ENCODE results near the gene ARHGAP32.

Gene ARHGAP32

DNA sequence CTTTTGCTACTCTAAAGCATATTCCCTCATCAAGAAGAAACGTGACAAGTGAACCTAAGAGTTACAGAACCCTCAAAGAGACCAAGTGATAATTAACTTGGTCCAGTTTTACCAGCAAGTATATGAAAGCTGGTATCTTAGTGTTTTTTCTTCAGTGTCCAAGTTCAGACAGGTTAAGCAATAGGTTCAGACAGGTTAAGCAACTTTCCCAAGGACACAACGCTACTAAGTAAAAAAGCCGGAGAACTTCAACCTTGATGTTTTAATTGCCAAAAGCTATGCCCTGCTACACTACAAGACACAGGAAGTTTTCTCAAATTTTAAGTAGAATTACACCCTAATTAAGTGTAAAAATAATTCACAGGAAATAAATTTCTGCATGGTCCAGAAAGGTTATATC lies 30.0 kb upstream of the ARHGAP32 start:
- no peak overlapping the region for H4K8ac ChIP-seq (ENCODE audit: low read depth, low read length)
- H3K4me3 ChIP-seq (ENCODE audit: low read depth, low read length), result no peak overlapping the region
- H3K27ac ChIP-seq (ENCODE audit: low read depth, low read length), result no peak overlapping the region
- no peaks in the 10 kb centered on the region for H3K27me3 ChIP-seq (ENCODE audit: insufficient read depth, low read length)
- no peak overlapping the region for H2BK120ac ChIP-seq (ENCODE audit: insufficient read depth, low read length, poor library complexity)
- H3K79me1 ChIP-seq (ENCODE audit: low read length), result peaks cover 2% of the 10 kb centered on the region
- no peaks in the 10 kb centered on the region for H3K36me3 ChIP-seq (ENCODE audit: control insufficient read depth in 1 of 2, insufficient read depth in 2 of 2, low read length in 2 of 2)
- H3K14ac ChIP-seq (ENCODE audit: low read length), result no peak overlapping the region
- no peak overlapping the region for H2AFZ ChIP-seq (ENCODE audit: insufficient read depth, low read length, poor library complexity)
- H3K4me2 ChIP-seq (ENCODE audit: low read length), result no peak overlapping the region
- H3K9me3 ChIP-seq (ENCODE audit: insufficient read depth, low read depth, low read length), result no peaks in the 10 kb centered on the region
- H3K4ac ChIP-seq (ENCODE audit: low read depth, low read length), result no peak overlapping the region
- no peak overlapping the region for H3K23ac ChIP-seq (ENCODE audit: low read length)
- no peak overlapping the region for H4K12ac ChIP-seq (ENCODE audit: low read depth, low read length)
- no peak overlapping the region for H2AK5ac ChIP-seq (ENCODE audit: low read length)
- H2BK12ac ChIP-seq (ENCODE audit: low read length), result no peak overlapping the region
- no CpG with 5 or more reads among the region's 3 CpGs for WGBS (ENCODE audit: extremely low coverage, insufficient coverage, insufficient read length)
- H3K9ac ChIP-seq (ENCODE audit: low read length), result no peak overlapping the region
- H4K91ac ChIP-seq (ENCODE audit: low read depth, low read length), result no peak overlapping the region
- H3K79me2 ChIP-seq (ENCODE audit: control insufficient read depth, insufficient read depth, low read length, poor library complexity), result peaks cover 5% of the 10 kb centered on the region
- DNase-seq, result peak in 1 of 2 donors; percentile 69
- H3K4me1 ChIP-seq (ENCODE audit: control insufficient read depth in 1 of 2, insufficient read depth in 2 of 2, low read length in 2 of 2), result peaks cover 7 to 10% of the 10 kb centered on the region in 2 experiments
- H2BK5ac ChIP-seq (ENCODE audit: low read depth, low read length, poor library complexity), result no peak overlapping the region
- H3K18ac ChIP-seq (ENCODE audit: low read length), result no peak overlapping the region

DNA sequence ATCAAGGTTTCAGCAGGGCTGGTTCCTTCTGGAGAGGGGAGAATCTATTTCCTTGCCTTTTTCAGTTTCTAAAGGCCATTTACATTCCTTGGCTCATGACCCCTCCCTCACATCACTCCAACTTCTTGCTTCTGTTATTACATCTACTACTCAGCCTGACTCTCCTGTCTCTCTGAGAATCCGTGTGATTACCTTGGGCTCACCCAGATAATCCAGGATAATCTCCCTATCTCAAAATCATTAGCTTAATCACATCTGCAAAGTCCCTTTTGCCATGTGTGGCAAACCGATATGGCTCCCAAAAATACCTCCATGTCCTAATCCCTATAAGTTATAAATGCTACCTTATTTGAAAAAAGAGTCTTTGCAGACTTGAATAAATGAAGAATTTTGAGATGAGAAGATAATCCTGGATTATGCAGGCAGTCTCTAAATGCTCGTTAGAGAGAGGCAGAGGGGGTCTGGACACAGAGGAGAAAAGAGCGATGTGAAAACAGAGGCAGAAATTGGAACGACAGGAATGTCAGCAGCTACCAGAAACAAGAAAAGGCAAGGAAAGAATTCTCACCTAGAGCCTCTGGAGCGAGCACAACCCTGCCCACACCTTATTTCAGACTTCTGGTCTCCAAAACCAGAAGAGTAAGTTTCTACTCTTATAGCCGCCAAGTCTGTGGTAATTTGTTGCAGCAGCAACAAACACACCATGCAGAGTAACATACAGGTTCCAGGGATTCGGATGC lies 23.6 kb upstream of the ARHGAP32 start:
- Histone ChIP-seq H3K4me1 (ENCODE audit: control insufficient read depth in 1 of 2, insufficient read depth in 2 of 2, low read length in 2 of 2) (peaks cover 12 to 13% of the 10 kb centered on the region in 2 experiments), H3K27me3 (ENCODE audit: insufficient read depth, low read length) (no peaks in the 10 kb centered on the region), H3K23ac (ENCODE audit: low read length) (no peak overlapping the region), H4K91ac (ENCODE audit: low read depth, low read length) (no peak overlapping the region), H3K9ac (ENCODE audit: low read length) (no peak overlapping the region), H3K18ac (ENCODE audit: low read length) (no peak overlapping the region), H3K79me1 (ENCODE audit: low read length) (peaks cover 16% of the 10 kb centered on the region), H3K4me2 (ENCODE audit: low read length) (peak overlapping the region; percentile 50), H3K4me3 (ENCODE audit: low read depth, low read length) (no peak overlapping the region), H2BK5ac (ENCODE audit: low read depth, low read length, poor library complexity) (peak overlapping the region; percentile 61), H3K27ac (ENCODE audit: low read depth, low read length) (peak overlapping the region; percentile 94), H3K9me3 (ENCODE audit: insufficient read depth, low read depth, low read length) (no peaks in the 10 kb centered on the region), H3K4ac (ENCODE audit: low read depth, low read length) (no peak overlapping the region), H3K36me3 (ENCODE audit: control insufficient read depth in 1 of 2, insufficient read depth in 2 of 2, low read length in 2 of 2) (no peaks in the 10 kb centered on the region), H2BK120ac (ENCODE audit: insufficient read depth, low read length, poor library complexity) (peak overlapping the region; percentile 63), H4K12ac (ENCODE audit: low read depth, low read length) (no peak overlapping the region), H2AK5ac (ENCODE audit: low read length) (no peak overlapping the region), H3K79me2 (ENCODE audit: control insufficient read depth, insufficient read depth, low read length, poor library complexity) (peaks cover 5% of the 10 kb centered on the region), H2BK12ac (ENCODE audit: low read length) (no peak overlapping the region), H2AFZ (ENCODE audit: insufficient read depth, low read length, poor library complexity) (no peak overlapping the region), H3K14ac (ENCODE audit: low read length) (peak overlapping the region; percentile 75), H4K8ac (ENCODE audit: low read depth, low read length) (no peak overlapping the region)
- DNase-seq, result peak; percentile 35 to 61
- no CpG with 5 or more reads among the region's 8 CpGs for WGBS (ENCODE audit: extremely low coverage, insufficient coverage, insufficient read length)

DNA sequence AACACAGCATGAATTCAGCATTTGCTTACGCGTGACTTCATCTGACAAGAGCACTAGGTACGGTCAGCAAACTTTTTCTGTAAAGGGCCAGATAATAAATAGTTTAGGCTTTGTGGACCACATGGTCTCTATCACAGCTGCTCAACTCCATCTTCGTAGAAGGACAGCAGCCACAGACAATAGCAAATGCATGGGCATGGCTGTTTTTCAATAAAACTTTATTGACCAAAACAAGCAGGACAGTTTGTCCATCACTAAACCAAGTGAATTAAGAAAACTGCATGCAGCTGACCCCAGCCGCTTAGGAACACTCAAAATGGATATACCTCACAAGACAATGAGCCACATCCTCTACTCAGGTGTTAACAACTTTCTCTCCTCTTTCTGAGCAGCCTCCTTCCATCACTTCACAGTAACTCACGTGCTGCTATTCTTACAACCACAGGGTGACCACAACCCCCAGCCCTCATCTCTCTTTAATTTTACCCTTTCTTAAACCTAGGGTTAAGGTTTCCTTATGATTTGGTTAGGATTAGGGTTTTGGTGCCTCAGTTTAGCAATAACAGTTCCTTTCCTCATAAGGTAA lies 22.7 kb upstream of the ARHGAP32 start:
- Histone ChIP-seq H4K91ac (ENCODE audit: low read depth, low read length) (peak overlapping the region; percentile 55), H3K4me3 (ENCODE audit: low read depth, low read length) (no peak overlapping the region), H3K27ac (ENCODE audit: low read depth, low read length) (peak overlapping the region; percentile 94), H3K23ac (ENCODE audit: low read length) (no peak overlapping the region), H3K4me1 (ENCODE audit: control insufficient read depth in 1 of 2, insufficient read depth in 2 of 2, low read length in 2 of 2) (peaks cover 12 to 13% of the 10 kb centered on the region in 2 experiments), H4K12ac (ENCODE audit: low read depth, low read length) (no peak overlapping the region), H3K4ac (ENCODE audit: low read depth, low read length) (peak overlapping the region; percentile 6), H3K79me2 (ENCODE audit: control insufficient read depth, insufficient read depth, low read length, poor library complexity) (peaks cover 5% of the 10 kb centered on the region), H3K4me2 (ENCODE audit: low read length) (no peak overlapping the region), H3K36me3 (ENCODE audit: control insufficient read depth in 1 of 2, insufficient read depth in 2 of 2, low read length in 2 of 2) (no peaks in the 10 kb centered on the region), H2BK5ac (ENCODE audit: low read depth, low read length, poor library complexity) (peak overlapping the region; percentile 50), H2BK12ac (ENCODE audit: low read length) (peak overlapping the region; percentile 67), H3K79me1 (ENCODE audit: low read length) (peaks cover 16% of the 10 kb centered on the region), H4K8ac (ENCODE audit: low read depth, low read length) (peak overlapping the region; percentile 45), H3K9ac (ENCODE audit: low read length) (no peak overlapping the region), H3K27me3 (ENCODE audit: insufficient read depth, low read length) (no peaks in the 10 kb centered on the region), H2AFZ (ENCODE audit: insufficient read depth, low read length, poor library complexity) (no peak overlapping the region), H3K18ac (ENCODE audit: low read length) (peak overlapping the region; percentile 37), H2BK120ac (ENCODE audit: insufficient read depth, low read length, poor library complexity) (peak overlapping the region; percentile 15), H3K9me3 (ENCODE audit: insufficient read depth, low read depth, low read length) (no peaks in the 10 kb centered on the region), H2AK5ac (ENCODE audit: low read length) (peak overlapping the region; percentile 52), H3K14ac (ENCODE audit: low read length) (peak overlapping the region; percentile 42)
- DNase-seq, result no peak
- WGBS (ENCODE audit: extremely low coverage, insufficient coverage, insufficient read length), result no CpG with 5 or more reads among the region's 6 CpGs

DNA sequence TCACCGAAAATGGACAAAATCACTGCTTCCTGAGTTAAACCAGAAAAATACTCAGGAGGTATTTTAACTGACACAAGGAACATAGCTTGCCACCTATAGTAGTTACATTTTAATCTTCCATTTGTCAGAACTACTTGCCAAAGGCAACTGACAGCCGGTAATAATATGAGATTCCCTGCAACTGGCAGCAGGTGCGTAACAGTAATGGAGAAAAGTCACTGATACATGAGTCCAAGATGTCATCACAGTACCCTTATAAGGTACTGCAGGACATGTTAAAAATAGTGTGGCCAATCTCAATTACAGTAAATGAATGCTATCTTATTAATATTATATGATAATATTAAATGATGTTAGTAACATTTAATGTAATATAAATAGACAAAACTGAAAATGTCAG lies 21.1 kb upstream of the ARHGAP32 start:
- Histone ChIP-seq H2BK5ac (ENCODE audit: low read depth, low read length, poor library complexity) (no peak overlapping the region), H3K27me3 (ENCODE audit: insufficient read depth, low read length) (no peaks in the 10 kb centered on the region), H3K14ac (ENCODE audit: low read length) (no peak overlapping the region), H3K4ac (ENCODE audit: low read depth, low read length) (no peak overlapping the region), H3K36me3 (ENCODE audit: control insufficient read depth in 1 of 2, insufficient read depth in 2 of 2, low read length in 2 of 2) (no peaks in the 10 kb centered on the region), H3K4me2 (ENCODE audit: low read length) (no peak overlapping the region), H2AFZ (ENCODE audit: insufficient read depth, low read length, poor library complexity) (no peak overlapping the region), H4K8ac (ENCODE audit: low read depth, low read length) (no peak overlapping the region), H4K12ac (ENCODE audit: low read depth, low read length) (no peak overlapping the region), H2BK12ac (ENCODE audit: low read length) (no peak overlapping the region), H3K79me2 (ENCODE audit: control insufficient read depth, insufficient read depth, low read length, poor library complexity) (peaks cover 5% of the 10 kb centered on the region), H3K79me1 (ENCODE audit: low read length) (peaks cover 14% of the 10 kb centered on the region), H3K18ac (ENCODE audit: low read length) (no peak overlapping the region), H2AK5ac (ENCODE audit: low read length) (no peak overlapping the region), H3K4me1 (ENCODE audit: control insufficient read depth in 1 of 2, insufficient read depth in 2 of 2, low read length in 2 of 2) (peaks cover 9 to 10% of the 10 kb centered on the region in 2 experiments), H3K27ac (ENCODE audit: low read depth, low read length) (no peak overlapping the region), H2BK120ac (ENCODE audit: insufficient read depth, low read length, poor library complexity) (no peak overlapping the region), H3K23ac (ENCODE audit: low read length) (no peak overlapping the region), H3K9me3 (ENCODE audit: insufficient read depth, low read depth, low read length) (no peaks in the 10 kb centered on the region), H3K9ac (ENCODE audit: low read length) (no peak overlapping the region), H3K4me3 (ENCODE audit: low read depth, low read length) (no peak overlapping the region), H4K91ac (ENCODE audit: low read depth, low read length) (no peak overlapping the region)
- no CpG with 5 or more reads among the region's 3 CpGs for WGBS (ENCODE audit: extremely low coverage, insufficient coverage, insufficient read length)
- no peak for DNase-seq
